ENCODE data around the gene HEATR5A. TPM values are rescaled to one million over a fixed set of nuclear protein-coding genes. Genes with fewer than 3 reads are reported as not detected.

Gene HEATR5A
- total and polyA plus RNA-seq, 12 donors = 17.0 to 65.0 (median 46.2) TPM

DNA sequence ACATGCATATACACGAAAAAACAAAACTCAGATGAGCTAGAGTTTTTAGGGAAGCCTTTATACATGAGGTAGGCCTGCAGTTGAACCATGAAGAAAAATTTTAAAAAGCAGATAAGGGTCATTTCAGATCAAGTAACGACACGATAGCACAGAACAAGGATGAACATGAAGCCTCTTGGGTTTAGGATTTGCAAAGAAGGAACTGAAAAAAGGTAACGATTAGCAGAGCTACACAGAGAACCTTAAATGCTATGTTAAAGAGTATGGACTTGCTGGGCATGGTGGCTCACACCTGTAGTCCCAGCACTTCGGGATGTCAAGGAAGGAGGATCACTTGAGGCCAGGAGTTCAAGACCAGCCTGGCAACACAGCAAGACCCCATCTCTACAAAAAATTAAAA is 116.7 kb downstream of the HEATR5A start:
- peaks cover 0 to 100% (median 55%) of the 10 kb centered on the region in 9 donors for H3K36me3 ChIP-seq
- ATAC-seq (no peak), DNase-seq (no peak)
- WGBS, 2 donors = 83 to 96% methylated on average over 5 of the region's 5 CpGs
- no peak overlapping the region for H3K4me3 ChIP-seq
- no peaks in the 10 kb centered on the region for H3K4me1 ChIP-seq
- no peaks in the 10 kb centered on the region for H3K27me3 ChIP-seq
- H3K9me3 ChIP-seq = no peaks in the 10 kb centered on the region
- TF ChIP-seq, protein P1, sequence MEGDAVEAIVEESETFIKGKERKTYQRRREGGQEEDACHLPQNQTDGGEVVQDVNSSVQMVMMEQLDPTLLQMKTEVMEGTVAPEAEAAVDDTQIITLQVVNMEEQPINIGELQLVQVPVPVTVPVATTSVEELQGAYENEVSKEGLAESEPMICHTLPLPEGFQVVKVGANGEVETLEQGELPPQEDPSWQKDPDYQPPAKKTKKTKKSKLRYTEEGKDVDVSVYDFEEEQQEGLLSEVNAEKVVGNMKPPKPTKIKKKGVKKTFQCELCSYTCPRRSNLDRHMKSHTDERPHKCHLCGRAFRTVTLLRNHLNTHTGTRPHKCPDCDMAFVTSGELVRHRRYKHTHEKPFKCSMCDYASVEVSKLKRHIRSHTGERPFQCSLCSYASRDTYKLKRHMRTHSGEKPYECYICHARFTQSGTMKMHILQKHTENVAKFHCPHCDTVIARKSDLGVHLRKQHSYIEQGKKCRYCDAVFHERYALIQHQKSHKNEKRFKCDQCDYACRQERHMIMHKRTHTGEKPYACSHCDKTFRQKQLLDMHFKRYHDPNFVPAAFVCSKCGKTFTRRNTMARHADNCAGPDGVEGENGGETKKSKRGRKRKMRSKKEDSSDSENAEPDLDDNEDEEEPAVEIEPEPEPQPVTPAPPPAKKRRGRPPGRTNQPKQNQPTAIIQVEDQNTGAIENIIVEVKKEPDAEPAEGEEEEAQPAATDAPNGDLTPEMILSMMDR (IDR thresholded peaks at IDR 0.05) = no peak
- intact Hi-C loops (cut with DNase I) = loop anchor here in 2 of 10 donors (2.0 to 5.0 kb wide), 2 partner anchors 23 to 176 kb away; no protein-coding TSS in a partner anchor
- no peak overlapping the region for H3K27ac ChIP-seq

DNA sequence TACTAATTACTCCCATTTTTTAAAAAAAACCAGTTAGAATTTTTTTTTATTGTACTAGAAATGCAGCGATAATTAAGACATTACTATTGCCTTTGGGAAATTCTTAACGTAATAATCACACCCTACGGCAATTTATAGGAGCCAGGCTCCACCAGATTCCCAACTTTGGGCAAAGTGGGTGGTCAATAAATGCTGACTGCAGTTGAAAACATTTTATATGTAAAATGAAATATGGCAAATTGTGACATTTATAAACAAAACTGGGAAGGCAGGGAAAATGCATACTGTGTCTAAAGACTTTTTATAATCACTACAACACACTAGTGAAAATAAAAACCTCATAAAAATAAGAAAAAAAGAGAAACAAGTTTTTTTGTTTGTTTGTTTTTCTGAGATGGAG is 119.5 kb downstream of the HEATR5A start:
- Histone ChIP-seq H3K9me3 (no peaks in the 10 kb centered on the region), H3K27ac (no peak overlapping the region), H3K4me1 (no peaks in the 10 kb centered on the region), H3K4me3 (no peak overlapping the region), H3K36me3 (peaks cover 0 to 98% (median 39%) of the 10 kb centered on the region in 9 donors), H3K27me3 (no peaks in the 10 kb centered on the region)
- DNase-seq = no peak
- TF ChIP-seq, protein P1 (IDR thresholded peaks at IDR 0.05) = no peak
- ATAC-seq = no peak
- 95 to 97% methylated on average over 3 of the region's 3 CpGs for WGBS, 2 donors
- intact Hi-C loops (cut with DNase I) = loop anchor here in 1 of 10 donors (5.0 kb wide), 1 partner anchor 174 kb away; no protein-coding TSS in a partner anchor

DNA sequence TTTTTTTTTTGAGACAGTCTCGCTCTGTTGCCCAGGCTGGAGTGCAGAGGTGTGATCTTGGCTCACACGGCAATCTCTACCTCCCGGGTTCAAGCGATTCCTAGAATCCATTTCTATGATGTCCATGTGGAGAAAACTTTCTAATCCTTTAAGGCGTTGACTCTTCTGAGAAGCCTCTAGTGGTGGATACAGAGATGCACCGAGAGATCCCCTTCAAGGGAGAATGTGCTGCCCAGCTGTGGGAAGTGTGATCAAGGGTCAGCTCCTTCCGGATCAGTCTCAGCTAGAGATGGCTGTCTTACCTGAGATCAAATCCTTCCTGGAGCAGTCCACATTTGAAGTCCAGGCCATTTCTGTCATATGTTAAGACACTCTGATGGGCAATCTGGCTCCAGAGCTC is 120.1 kb downstream of the HEATR5A start:
- H3K4me1 ChIP-seq = no peaks in the 10 kb centered on the region
- TF ChIP-seq, protein P1 (IDR thresholded peaks at IDR 0.05) = no peak
- H3K27me3 ChIP-seq = no peaks in the 10 kb centered on the region
- ATAC-seq (no peak), DNase-seq (no peak)
- WGBS, 2 donors = 96 to 97% methylated on average over 7 of the region's 7 CpGs
- peaks cover 0 to 98% (median 37%) of the 10 kb centered on the region in 9 donors for H3K36me3 ChIP-seq
- no peaks in the 10 kb centered on the region for H3K9me3 ChIP-seq
- H3K4me3 ChIP-seq = no peak overlapping the region
- intact Hi-C loops (cut with DNase I) = loop anchor here in 1 of 10 donors (5.0 kb wide), 1 partner anchor 173 kb away; no protein-coding TSS in a partner anchor
- H3K27ac ChIP-seq = no peak overlapping the region

DNA sequence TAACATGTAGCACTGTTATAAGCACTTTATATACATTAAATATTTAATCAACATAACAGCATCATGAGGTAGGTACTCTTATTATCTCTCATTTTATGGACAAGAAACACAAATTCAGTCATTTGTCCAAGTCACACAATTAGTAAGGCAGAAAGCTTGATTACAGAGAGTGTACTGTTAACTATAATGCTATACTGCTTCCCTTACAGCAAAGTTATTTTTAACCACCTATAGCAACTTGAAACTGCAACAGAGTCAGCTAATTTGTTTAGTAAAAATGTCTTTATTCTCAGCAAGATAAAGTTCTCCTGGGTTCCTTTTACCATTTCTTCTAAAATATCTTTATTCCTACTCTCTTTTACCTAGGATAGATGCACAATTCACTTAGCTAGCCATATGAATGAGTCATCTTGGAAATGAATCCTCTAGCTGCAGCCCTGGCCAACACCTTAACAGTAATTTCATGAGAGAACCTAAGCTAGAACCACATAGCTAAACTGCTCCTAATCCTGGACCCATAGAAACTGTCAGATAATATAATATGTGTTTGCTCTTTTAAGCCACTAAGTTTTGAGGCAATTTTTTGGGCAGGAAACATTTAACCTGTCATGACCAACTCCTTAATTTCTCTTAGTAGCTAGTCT is 122.5 kb downstream of the HEATR5A start:
- Histone ChIP-seq H3K27me3 (no peaks in the 10 kb centered on the region), H3K9me3 (no peaks in the 10 kb centered on the region), H3K36me3 (peaks cover 0 to 92% (median 25%) of the 10 kb centered on the region in 9 donors), H3K27ac (no peak overlapping the region), H3K4me3 (no peak overlapping the region), H3K4me1 (peaks cover 0 to 5% (median 0%) of the 10 kb centered on the region in 9 donors)
- DNase-seq = no peak
- intact Hi-C loops (cut with DNase I) = loop anchor here in 1 of 10 donors (10.0 kb wide), 1 partner anchor 93 kb away; the partner anchor contains the start of gene HECTD1
- ATAC-seq = no peak
- TF ChIP-seq, protein P1 (IDR thresholded peaks at IDR 0.05) = no peak

All from heart right ventricle (tissue), 16 donors.